Glutamatergic neuron (in vitro differentiated cells): Measurements from ENCODE around the gene TPO. TPM values are rescaled to one million over a fixed set of nuclear protein-coding genes. Genes with fewer than 3 reads are reported as not detected.

Source experiments
- DNase-seq: peaks from one replicate; pipeline ENCODE4 v3.0.0; 2022
- H3K27ac Mint-ChIP-seq: one replicate; pipeline ENCODE4 v1.8.0; 2020; ENCODE audit warnings: mild to moderate bottlenecking, mixed read lengths, inconsistent platforms; ENCODE audit not compliant: unreplicated experiment
- H3K27me3 Mint-ChIP-seq: one replicate; pipeline ENCODE4 v1.8.0; 2020; ENCODE audit warnings: mild to moderate bottlenecking, moderate library complexity, mixed read lengths, inconsistent platforms; ENCODE audit not compliant: unreplicated experiment
- H3K36me3 Mint-ChIP-seq: one replicate; pipeline ENCODE4 v1.8.0; 2020; ENCODE audit warnings: mild to moderate bottlenecking, mixed read lengths, inconsistent platforms; ENCODE audit not compliant: unreplicated experiment
- H3K4me1 Mint-ChIP-seq: one replicate; pipeline ENCODE4 v1.8.0; 2020; ENCODE audit warnings: mild to moderate bottlenecking, low read depth, mixed read lengths, inconsistent platforms; ENCODE audit not compliant: unreplicated experiment
- H3K4me3 Mint-ChIP-seq: one replicate; pipeline ENCODE4 v1.8.0; 2020; ENCODE audit warnings: mild to moderate bottlenecking, mixed read lengths, inconsistent platforms; ENCODE audit not compliant: unreplicated experiment
- H3K9me3 Mint-ChIP-seq: one replicate; pipeline ENCODE4 v1.8.0; 2020; ENCODE audit warnings: mild to moderate bottlenecking, moderate library complexity, mixed read lengths, inconsistent platforms; ENCODE audit not compliant: unreplicated experiment
- total RNA-seq: library from RNA; stranded (reverse); fragmentation: NEBNext Ultra II Directional; extraction: Animal tissue kit (Norgen Biotek cat#: 25700); gene quantifications from one replicate; pipeline ENCODE4 v1.2.1, GENCODE V29; 2021; ENCODE audit not compliant: unreplicated experiment
- TF ChIP-seq, protein P1 (sequence below): fragments of 200-600 bp; sonication (generic); IDR thresholded peaks from one replicate; pipeline ENCODE4 v1.5.0; 2021; ENCODE audit not compliant: partially characterized antibody, unreplicated experiment

The TPO gene
- total RNA-seq, 1 donor from 2014 or later, result not detected

DNA sequence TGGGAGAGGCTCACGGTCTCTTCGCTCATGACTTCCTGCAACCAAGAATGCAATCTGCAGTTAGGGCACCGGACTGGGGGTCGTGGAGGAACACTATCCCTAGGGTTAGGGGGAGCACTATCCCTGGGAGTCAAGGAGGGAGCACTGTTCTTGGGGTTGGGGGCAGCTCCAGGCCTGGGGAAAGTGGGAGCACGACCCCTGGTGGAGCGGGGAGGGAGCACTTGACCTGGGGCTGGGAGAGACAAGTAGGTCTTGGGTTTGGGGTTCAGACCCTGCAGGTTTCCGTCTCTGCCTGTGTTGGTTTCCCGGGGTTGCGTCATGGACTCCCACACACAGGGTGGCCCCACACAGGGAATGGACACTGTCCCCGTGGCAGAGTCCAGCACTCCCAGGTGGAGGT, 133.6 kb downstream of the TPO start:
- Mint-ChIP-seq H3K36me3 (no peaks in the 10 kb centered on the region), H3K4me3 (no peak overlapping the region), H3K4me1 (peaks cover 37% of the 10 kb centered on the region), H3K27ac (no peak overlapping the region), H3K27me3 (peaks cover 8% of the 10 kb centered on the region), H3K9me3 (peaks cover 5% of the 10 kb centered on the region)
- DNase-seq, result no peak
- TF ChIP-seq, protein P1, sequence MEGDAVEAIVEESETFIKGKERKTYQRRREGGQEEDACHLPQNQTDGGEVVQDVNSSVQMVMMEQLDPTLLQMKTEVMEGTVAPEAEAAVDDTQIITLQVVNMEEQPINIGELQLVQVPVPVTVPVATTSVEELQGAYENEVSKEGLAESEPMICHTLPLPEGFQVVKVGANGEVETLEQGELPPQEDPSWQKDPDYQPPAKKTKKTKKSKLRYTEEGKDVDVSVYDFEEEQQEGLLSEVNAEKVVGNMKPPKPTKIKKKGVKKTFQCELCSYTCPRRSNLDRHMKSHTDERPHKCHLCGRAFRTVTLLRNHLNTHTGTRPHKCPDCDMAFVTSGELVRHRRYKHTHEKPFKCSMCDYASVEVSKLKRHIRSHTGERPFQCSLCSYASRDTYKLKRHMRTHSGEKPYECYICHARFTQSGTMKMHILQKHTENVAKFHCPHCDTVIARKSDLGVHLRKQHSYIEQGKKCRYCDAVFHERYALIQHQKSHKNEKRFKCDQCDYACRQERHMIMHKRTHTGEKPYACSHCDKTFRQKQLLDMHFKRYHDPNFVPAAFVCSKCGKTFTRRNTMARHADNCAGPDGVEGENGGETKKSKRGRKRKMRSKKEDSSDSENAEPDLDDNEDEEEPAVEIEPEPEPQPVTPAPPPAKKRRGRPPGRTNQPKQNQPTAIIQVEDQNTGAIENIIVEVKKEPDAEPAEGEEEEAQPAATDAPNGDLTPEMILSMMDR, result no peak

DNA sequence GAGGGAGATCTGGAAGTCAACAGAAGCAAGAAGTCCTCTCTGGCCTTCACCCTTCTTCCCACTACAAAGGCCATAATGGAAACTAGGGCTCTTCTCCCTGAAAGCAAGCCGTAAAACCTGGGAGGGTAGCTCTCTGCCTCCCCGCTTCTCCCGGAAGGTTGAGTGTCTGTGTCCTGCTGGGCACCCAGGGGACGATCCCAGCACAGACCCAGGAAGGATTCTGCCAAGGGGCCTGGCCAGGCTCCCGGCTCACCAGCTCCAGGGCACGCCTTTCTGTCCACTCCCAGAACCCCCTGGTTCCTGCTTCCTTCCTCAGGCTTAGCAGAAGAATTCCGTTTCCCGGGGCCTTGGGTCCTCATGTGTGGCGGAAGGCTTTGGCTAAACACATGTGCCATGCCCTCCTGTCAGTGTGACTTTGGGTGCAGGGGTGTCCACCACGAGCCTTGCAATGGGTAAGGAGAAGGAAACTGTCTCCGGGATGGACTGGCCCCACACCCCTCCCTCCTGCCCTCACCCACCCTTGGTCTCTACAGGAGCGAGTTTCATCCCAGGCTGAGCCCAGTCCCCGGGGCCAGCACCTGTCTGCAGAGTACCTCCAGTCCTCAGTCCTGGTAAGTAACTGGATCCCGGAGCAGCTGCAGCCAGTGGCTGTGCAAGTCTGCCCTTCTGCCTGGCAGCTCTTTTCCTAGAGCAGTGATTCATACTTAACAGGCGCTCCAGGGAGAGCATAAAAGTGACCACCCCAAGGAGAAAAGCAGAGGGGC, 135.8 kb downstream of the TPO start:
- Mint-ChIP-seq H3K27me3 (peaks cover 6% of the 10 kb centered on the region), H3K4me1 (peaks cover 19% of the 10 kb centered on the region), H3K4me3 (no peak overlapping the region), H3K9me3 (peaks cover 3% of the 10 kb centered on the region), H3K36me3 (no peaks in the 10 kb centered on the region), H3K27ac (no peak overlapping the region)
- TF ChIP-seq, protein P1, result no peak
- no peak for DNase-seq

DNA sequence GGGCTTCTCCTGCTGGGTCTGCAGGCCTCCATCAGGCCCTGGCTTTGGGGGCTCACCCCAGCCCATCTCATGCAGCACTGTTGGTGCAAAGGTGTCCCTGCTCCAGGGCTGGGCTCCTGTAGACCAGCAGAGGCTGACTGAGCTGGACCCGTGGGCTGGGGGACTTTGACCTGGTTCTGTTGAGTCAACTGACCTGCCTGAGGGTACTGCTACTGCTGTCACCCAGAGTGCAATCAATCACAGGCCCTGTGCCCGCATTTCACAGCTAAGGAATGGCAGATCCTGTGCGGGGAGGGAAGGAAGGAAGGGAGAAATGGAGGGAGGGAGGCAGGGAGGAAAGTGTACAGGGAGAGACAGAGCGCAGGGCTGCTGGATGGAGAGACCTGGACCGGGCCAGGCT, 136.8 kb downstream of the TPO start:
- TF ChIP-seq, protein P1, result no peak

DNA sequence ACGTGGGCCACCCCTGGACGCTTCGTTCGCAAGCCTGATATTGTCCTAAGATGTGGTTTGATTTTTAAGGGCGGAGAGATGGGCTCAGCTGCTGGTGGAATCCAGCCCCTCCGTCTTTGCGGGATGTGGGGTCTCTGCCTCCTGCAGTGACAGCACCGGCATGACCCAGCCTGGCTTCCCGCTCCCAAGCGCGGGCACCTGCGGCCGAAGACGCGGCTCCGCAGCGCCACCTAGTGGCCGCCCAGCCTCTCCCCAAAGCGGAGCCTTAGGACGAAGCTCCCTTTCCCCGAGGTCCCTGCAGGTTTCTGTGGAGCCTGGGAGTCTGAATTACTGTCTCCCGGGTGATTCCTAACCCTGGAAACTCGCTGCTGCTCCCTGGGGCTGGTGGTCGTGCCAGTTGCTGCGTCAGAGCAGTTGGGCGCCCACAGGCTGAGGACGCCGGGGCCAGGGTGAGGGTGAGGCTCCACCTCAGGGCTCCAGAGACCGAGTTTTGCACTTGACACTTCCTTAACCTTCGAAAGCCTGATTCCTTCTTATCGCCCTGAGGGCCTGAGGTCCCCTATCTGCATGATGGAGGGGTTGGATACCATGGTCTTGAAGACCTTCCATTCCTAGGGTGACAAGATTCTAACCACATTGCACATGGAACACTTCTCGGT, 137.5 kb downstream of the TPO start:
- H3K9me3 Mint-ChIP-seq, result peaks cover 1% of the 10 kb centered on the region
- peak; percentile 86 for DNase-seq

More for the DNA sequence above, 136.8 kb downstream of the TPO start:
- peaks cover 17% of the 10 kb centered on the region for H3K4me1 Mint-ChIP-seq
- no peak overlapping the region for H3K4me3 Mint-ChIP-seq
- no peaks in the 10 kb centered on the region for H3K36me3 Mint-ChIP-seq
- H3K9me3 Mint-ChIP-seq, result no peaks in the 10 kb centered on the region
- no peak for DNase-seq
- no peak overlapping the region for H3K27ac Mint-ChIP-seq
- H3K27me3 Mint-ChIP-seq, result peaks cover 4% of the 10 kb centered on the region

More for the DNA sequence above, 137.5 kb downstream of the TPO start:
- TF ChIP-seq, protein P1, result peak; percentile 99
- no peaks in the 10 kb centered on the region for H3K36me3 Mint-ChIP-seq
- peaks cover 4% of the 10 kb centered on the region for H3K27me3 Mint-ChIP-seq
- H3K4me3 Mint-ChIP-seq, result no peak overlapping the region
- H3K27ac Mint-ChIP-seq, result no peak overlapping the region
- H3K4me1 Mint-ChIP-seq, result peaks cover 11% of the 10 kb centered on the region
